HepG2 (cell line): ENCODE measurements around the gene EMC9. TPM values are rescaled to one million over a fixed set of nuclear protein-coding genes. Genes with fewer than 3 reads are reported as not detected.

Source experiments
- ATAC-seq: fragments of 200-7000 bp; cut with Tn5 transposase; 3 replicates; pipeline ENCODE4 v1.9.1; 2020; ENCODE audit warnings: mild to moderate bottlenecking, moderate library complexity
- BruUV-seq: library from RNA; stranded (reverse); fragments of 400-500 nt; replicated peaks from 2 replicates; lab custom pipeline; 2021; lab: Mats Ljungman, UMichigan
- CTCF ChIA-PET: fragments of 300-600 bp; formaldehyde crosslinking; extraction: SDS; loops from one replicate; lab custom pipeline; 2021; ENCODE audit warnings: low total read pairs, inconsistent platforms, low intra/inter-chr PET ratio; lab: Yijun Ruan, JAX
- POLR2A ChIA-PET: fragments of 350-600 bp; sonication (Branson Sonifier 250); formaldehyde crosslinking; loops from one replicate; lab custom pipeline; 2020; ENCODE audit warnings: antibody characterized with exemption, inconsistent platforms; lab: Yijun Ruan, JAX
- DNase-seq: peaks from one replicate; pipeline ENCODE4 v3.0.0-alpha.2; 2015; ENCODE audit warnings: low spot score
- FAIRE-seq: peaks from 3 replicates; lab custom pipeline; 2011; peaks lifted over from hg19 to GRCh38; lab: Jason Lieb, UNC
- H2AFZ ChIP-seq: one replicate; pipeline ENCODE4 v1.6.1; 2011; ENCODE audit warnings: low read length, inconsistent platforms
- H3K27ac ChIP-seq: fragments of 300-600 bp; 3 replicates; pipeline ENCODE4 v1.8.0; 2011; ENCODE audit warnings: mixed run types, mild to moderate bottlenecking, mixed read lengths, low read length, inconsistent platforms; ENCODE audit not compliant: insufficient read depth; ENCODE audit errors: extremely low read length
- H3K27me3 ChIP-seq, 2 experiments: fragments of 200-600 bp in 1 of 2; 2 replicates in 1 of 2; 3 replicates in 1 of 2; pipeline versions ENCODE4 v1.6.0 to v1.8.0; 2011; ENCODE audit warnings: low read length in 2 of 2, mild to moderate bottlenecking in 2 of 2, moderate library complexity in 2 of 2, inconsistent platforms in 1 of 2; ENCODE audit not compliant: insufficient read depth in 2 of 2, control insufficient read depth in 1 of 2
- H3K36me3 ChIP-seq, 2 experiments: fragments of 200-600 bp in 1 of 2; replicated peaks in 1 of 2; 2 replicates in 1 of 2; 3 replicates in 1 of 2; pipeline versions ENCODE4 v1.5.1 to v1.8.0; 2011; ENCODE audit warnings: low read length in 2 of 2, inconsistent platforms in 1 of 2; ENCODE audit not compliant: insufficient read depth in 2 of 2, control insufficient read depth in 1 of 2
- H3K4me1 ChIP-seq: 2 replicates; pipeline ENCODE4 v1.5.1; 2012; ENCODE audit warnings: low read length, inconsistent platforms; ENCODE audit not compliant: insufficient read depth
- H3K4me2 ChIP-seq: 2 replicates; pipeline ENCODE4 v1.6.0; 2011; ENCODE audit warnings: low read depth, low read length, inconsistent platforms
- H3K4me3 ChIP-seq, 3 experiments: fragments of 200-600 bp in 1 of 3; sonication (generic), shearing (Covaris generic) in 1 of 3; replicated peaks in 1 of 3; 2 replicates each; pipeline ENCODE4 v1.5.1; 2011 to 2016; ENCODE audit warnings: low read length in 3 of 3, inconsistent platforms in 2 of 3, low read depth in 2 of 3, mild to moderate bottlenecking in 2 of 3, control low read depth in 1 of 3, mixed read lengths in 1 of 3; ENCODE audit not compliant: insufficient read depth in 1 of 3
- H3K79me2 ChIP-seq: one replicate; pipeline ENCODE4 v1.6.1; 2011; ENCODE audit warnings: low read length, inconsistent platforms; ENCODE audit not compliant: insufficient read depth
- H3K9ac ChIP-seq: 2 replicates; pipeline ENCODE4 v1.6.0; 2011; ENCODE audit warnings: mild to moderate bottlenecking, low read depth, low read length, inconsistent platforms; ENCODE audit not compliant: insufficient read depth
- H3K9me3 ChIP-seq: 2 replicates; pipeline ENCODE4 v1.5.1; 2012; ENCODE audit warnings: mild to moderate bottlenecking, low read length
- H4K20me1 ChIP-seq: 2 replicates; pipeline ENCODE4 v1.6.0; 2011; ENCODE audit warnings: inconsistent platforms, mild to moderate bottlenecking, low read length, moderate library complexity; ENCODE audit not compliant: insufficient read depth
- ATF7 ChIP-seq, 2 experiments: fragments of 450-650 bp in 1 of 2; sonication (generic) in 1 of 2; formaldehyde crosslinking in 1 of 2; IDR thresholded peaks; 2 replicates each; pipeline versions ENCODE4 v1.4.0 to v1.6.1; 2016 to 2020; ENCODE audit warnings: antibody characterized with exemption in 1 of 2, mild to moderate bottlenecking in 1 of 2, missing genetic modification reagents in 1 of 2
- BRCA1 ChIP-seq: sonication (generic); formaldehyde crosslinking; IDR thresholded peaks from 2 replicates; pipeline ENCODE4 v1.4.0; 2020; ENCODE audit warnings: missing genetic modification reagents
- E2F2 ChIP-seq: sonication (generic); formaldehyde crosslinking; IDR thresholded peaks from 2 replicates; pipeline ENCODE4 v1.4.0; 2020; ENCODE audit warnings: missing genetic modification reagents, borderline replicate concordance
- IRF9 ChIP-seq: sonication (generic); formaldehyde crosslinking; IDR thresholded peaks from 2 replicates; pipeline ENCODE4 v1.8.0; 2022; ENCODE audit warnings: missing genetic modification reagents, mild to moderate bottlenecking, borderline replicate concordance
- MNT ChIP-seq: fragments of 450-650 bp; IDR thresholded peaks from 2 replicates; pipeline ENCODE4 v1.6.1; 2016
- REXO4 ChIP-seq: sonication (generic); formaldehyde crosslinking; IDR thresholded peaks from 2 replicates; pipeline ENCODE4 v1.8.0; 2022; ENCODE audit warnings: missing genetic modification reagents, mild to moderate bottlenecking, borderline replicate concordance
- SALL2 ChIP-seq: sonication (generic); formaldehyde crosslinking; IDR thresholded peaks from 2 replicates; pipeline ENCODE4 v1.8.1; 2023; ENCODE audit warnings: mild to moderate bottlenecking, missing genetic modification reagents, inconsistent platforms
- SRSF9 ChIP-seq: fragments of 200-400 bp; formaldehyde crosslinking; IDR thresholded peaks from 2 replicates; pipeline ENCODE4 v1.6.1; 2018; ENCODE audit warnings: borderline replicate concordance, mild to moderate bottlenecking, low read depth, low read length; ENCODE audit not compliant: insufficient read depth, poor library complexity, severe bottlenecking
- ZNF20 ChIP-seq: sonication (generic); formaldehyde crosslinking; IDR thresholded peaks from 2 replicates; pipeline ENCODE4 v1.4.0; 2020; ENCODE audit warnings: mild to moderate bottlenecking, moderate library complexity, missing genetic modification reagents
- ZNF230 ChIP-seq: sonication (generic); formaldehyde crosslinking; IDR thresholded peaks from 2 replicates; pipeline ENCODE4 v1.4.0; 2020; ENCODE audit warnings: mild to moderate bottlenecking, missing genetic modification reagents
- ZNF343 ChIP-seq: sonication (generic); formaldehyde crosslinking; IDR thresholded peaks from 2 replicates; pipeline ENCODE4 v1.4.0; 2020; ENCODE audit warnings: mild to moderate bottlenecking, missing genetic modification reagents
- ZNF44 ChIP-seq: sonication (generic); formaldehyde crosslinking; IDR thresholded peaks from 2 replicates; pipeline ENCODE4 v1.5.1; 2020; ENCODE audit warnings: mild to moderate bottlenecking, missing genetic modification reagents
- ZNF512 ChIP-seq: sonication (generic); formaldehyde crosslinking; IDR thresholded peaks from 2 replicates; pipeline ENCODE4 v1.4.0; 2020; ENCODE audit warnings: mild to moderate bottlenecking, missing genetic modification reagents
- ZNF562 ChIP-seq: sonication (generic); formaldehyde crosslinking; IDR thresholded peaks from 2 replicates; pipeline ENCODE4 v1.8.0; 2022; ENCODE audit warnings: missing genetic modification reagents, borderline replicate concordance
- ZUFSP ChIP-seq: sonication (generic); formaldehyde crosslinking; IDR thresholded peaks from 2 replicates; pipeline ENCODE4 v1.9.0; 2021; ENCODE audit warnings: missing genetic modification reagents, mild to moderate bottlenecking, borderline replicate concordance
- WGBS: methylation state at CpG from one replicate; pipeline ENCODE4 v1.1.6; 2017; ENCODE audit warnings: low lambda C conversion rate; 5-methylcytosine and 5-hydroxymethylcytosine counted together
- in situ Hi-C: cut with HindIII; loops from 2 replicates; pipeline ENCODE4 v1.10.0; 2017; ENCODE audit warnings: low pct_unique_long_range_greater_than_20kb; ENCODE audit not compliant: extremely low pct_ligation_motif_present
- intact Hi-C: fragments of 100-400 bp; cut with micrococcal nuclease; formaldehyde crosslinking; loops from one replicate; pipeline ENCODE4 v1.10.0; 2022; ENCODE audit not compliant: unreplicated experiment
- polyA plus RNA-seq, 8 experiments: library from polyadenylated mRNA; depleted of rRNA in 3 of 8; stranded (reverse) in 7 of 8; unstranded in 1 of 8; fragments of >200 nt; fragmentation: Illumina TruSeq in 4 of 8; extraction: Trizol in 4 of 8; gene quantifications; 2 replicates each; pipeline versions ENCODE4 v1.2.1 to v1.2.3, GENCODE V29; 2011 to 2016; ENCODE audit warnings: low read depth in 4 of 8, missing spikeins in 1 of 8, mixed read lengths in 1 of 8; ENCODE audit not compliant: insufficient read depth in 1 of 8
- total RNA-seq, 5 experiments: library from RNA; depleted of rRNA; stranded (reverse); fragments of >200 nt; fragmentation: Illumina TruSeq; extraction: Trizol; gene quantifications; 2 replicates each; pipeline ENCODE4 v1.2.3, GENCODE V29; 2016; ENCODE audit warnings: low read depth in 1 of 5

EMC9 gene
- total and polyA plus RNA-seq, 2 of the 13 experiments (the other 11 are each of a cell fraction or from before 2014, with no cell fraction given): 60.5 to 78.7 TPM

- TF ChIP-seq ZUFSP (CRISPR knock-in tag) (no peak), ZNF20 (CRISPR knock-in tag) (no peak), BRCA1 (CRISPR knock-in tag) (no peak), E2F2 (CRISPR knock-in tag) (no peak)
Observed at GRCh38 chr14:24156840-24157239, 15.4 kb upstream of the EMC9 start (continued).

GRCh38 chr14:24155100-24155499 lies 13.7 kb upstream of the EMC9 start:
- Histone ChIP-seq H3K79me2 (no peaks in the 10 kb centered on the region), H3K36me3 (peaks cover 61 to 72% of the 10 kb centered on the region in 2 experiments), H3K27ac (no peak overlapping the region), H3K4me2 (no peak overlapping the region), H3K9me3 (no peaks in the 10 kb centered on the region), H3K4me1 (peaks cover 4% of the 10 kb centered on the region; the same call in 1 of the 2 replicates), H3K27me3 (no peaks in the 10 kb centered on the region), H4K20me1 (no peaks in the 10 kb centered on the region; the same call in 1 of the 2 replicates), H3K9ac (no peak overlapping the region), H3K4me3 (no peak overlapping the region), H2AFZ (no peak overlapping the region)
- CTCF ChIA-PET: no interaction called here
- DNase-seq: no peak
- intact Hi-C loops: no loop called here
- FAIRE-seq: no peak
- ATAC-seq: no peak
- POLR2A ChIA-PET: interaction anchor here (0.9 to 11.8 kb wide), 4 partner anchors 6 to 116 kb away, joined by 3 to 233 read pairs (median 108); partner anchors contain the start of genes CHMP4A, EMC9, PSME1 and PSME2
- WGBS: 98% methylated on average over 10 of the region's 10 CpGs
- in situ Hi-C loops: no loop called here
- BruUV-seq: no TSS peak
- TF ChIP-seq ZNF562 (CRISPR knock-in tag): no peak
- TF ChIP-seq ZNF230: peak; percentile 59; the same call in 1 of the 2 replicates
- TF ChIP-seq IRF9 (CRISPR knock-in tag): peak; percentile 82; the same call in 1 of the 2 replicates
- no peak for TF ChIP-seq MNT
- TF ChIP-seq ZNF343: 0 out of 2 replicates have a peak, but pooled peaks have one; percentile 34
- no peak for TF ChIP-seq ATF7 (IDR thresholded peaks at IDR 0.05)
- TF ChIP-seq ATF7 (CRISPR knock-in tag; IDR thresholded peaks at IDR 0.05): 0 out of 2 replicates have a peak, but pooled peaks have one; percentile 60
- no peak for TF ChIP-seq REXO4 (CRISPR knock-in tag)
- TF ChIP-seq SRSF9: no peak
- no peak for TF ChIP-seq SALL2 (CRISPR knock-in tag)
- TF ChIP-seq ZNF512: 0 out of 2 replicates have a peak, but pooled peaks have one; percentile 18
- no peak for TF ChIP-seq ZNF44 (CRISPR knock-in tag)
